ENCODE data around the gene TCF7L2. TPM values are rescaled to one million over a fixed set of nuclear protein-coding genes. Genes with fewer than 3 reads are reported as not detected.

TCF7L2 gene
- total RNA-seq, 1 donor from 2014 or later, result 49.3 TPM

- Mint-ChIP-seq H3K9me3 (ENCODE audit: unreplicated experiment) (no peaks in the 10 kb centered on the region), H3K27me3 (ENCODE audit: unreplicated experiment) (peaks cover 9% of the 10 kb centered on the region), H3K27ac (ENCODE audit: unreplicated experiment) (peak overlapping the region; percentile 61), H3K4me1 (ENCODE audit: unreplicated experiment) (peaks cover 39% of the 10 kb centered on the region), H3K4me3 (ENCODE audit: unreplicated experiment) (no peak overlapping the region), H3K36me3 (ENCODE audit: low read depth, unreplicated experiment) (peaks cover 23% of the 10 kb centered on the region)
- no peak for DNase-seq (ENCODE audit: low spot score)
- TF ChIP-seq, protein P1, sequence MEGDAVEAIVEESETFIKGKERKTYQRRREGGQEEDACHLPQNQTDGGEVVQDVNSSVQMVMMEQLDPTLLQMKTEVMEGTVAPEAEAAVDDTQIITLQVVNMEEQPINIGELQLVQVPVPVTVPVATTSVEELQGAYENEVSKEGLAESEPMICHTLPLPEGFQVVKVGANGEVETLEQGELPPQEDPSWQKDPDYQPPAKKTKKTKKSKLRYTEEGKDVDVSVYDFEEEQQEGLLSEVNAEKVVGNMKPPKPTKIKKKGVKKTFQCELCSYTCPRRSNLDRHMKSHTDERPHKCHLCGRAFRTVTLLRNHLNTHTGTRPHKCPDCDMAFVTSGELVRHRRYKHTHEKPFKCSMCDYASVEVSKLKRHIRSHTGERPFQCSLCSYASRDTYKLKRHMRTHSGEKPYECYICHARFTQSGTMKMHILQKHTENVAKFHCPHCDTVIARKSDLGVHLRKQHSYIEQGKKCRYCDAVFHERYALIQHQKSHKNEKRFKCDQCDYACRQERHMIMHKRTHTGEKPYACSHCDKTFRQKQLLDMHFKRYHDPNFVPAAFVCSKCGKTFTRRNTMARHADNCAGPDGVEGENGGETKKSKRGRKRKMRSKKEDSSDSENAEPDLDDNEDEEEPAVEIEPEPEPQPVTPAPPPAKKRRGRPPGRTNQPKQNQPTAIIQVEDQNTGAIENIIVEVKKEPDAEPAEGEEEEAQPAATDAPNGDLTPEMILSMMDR (IDR thresholded peaks at IDR 0.05; ENCODE audit: unreplicated experiment), result no peak
Observed at GRCh38 chr10:113161066-113161465, 211.0 kb downstream of the TCF7L2 start.

- Mint-ChIP-seq H3K36me3 (ENCODE audit: low read depth, unreplicated experiment) (peaks cover 15% of the 10 kb centered on the region), H3K27ac (ENCODE audit: unreplicated experiment) (peak overlapping the region; percentile 57), H3K4me1 (ENCODE audit: unreplicated experiment) (peaks cover 39% of the 10 kb centered on the region), H3K4me3 (ENCODE audit: unreplicated experiment) (no peak overlapping the region), H3K27me3 (ENCODE audit: unreplicated experiment) (peaks cover 9% of the 10 kb centered on the region), H3K9me3 (ENCODE audit: unreplicated experiment) (no peaks in the 10 kb centered on the region)
- DNase-seq (ENCODE audit: low spot score), result no peak
- TF ChIP-seq, protein P1 (IDR thresholded peaks at IDR 0.05; ENCODE audit: unreplicated experiment), result no peak
Observed at GRCh38 chr10:113162960-113163359, 212.9 kb downstream of the TCF7L2 start.

DNA sequence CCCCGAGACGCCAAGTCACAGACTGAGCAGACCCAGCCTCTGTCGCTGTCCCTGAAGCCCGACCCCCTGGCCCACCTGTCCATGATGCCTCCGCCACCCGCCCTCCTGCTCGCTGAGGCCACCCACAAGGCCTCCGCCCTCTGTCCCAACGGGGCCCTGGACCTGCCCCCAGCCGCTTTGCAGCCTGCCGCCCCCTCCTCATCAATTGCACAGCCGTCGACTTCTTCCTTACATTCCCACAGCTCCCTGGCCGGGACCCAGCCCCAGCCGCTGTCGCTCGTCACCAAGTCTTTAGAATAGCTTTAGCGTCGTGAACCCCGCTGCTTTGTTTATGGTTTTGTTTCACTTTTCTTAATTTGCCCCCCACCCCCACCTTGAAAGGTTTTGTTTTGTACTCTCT, 215.6 kb downstream of the TCF7L2 start:
- no peak for DNase-seq (ENCODE audit: low spot score)
- H3K27ac Mint-ChIP-seq (ENCODE audit: unreplicated experiment), result no peak overlapping the region
- H3K27me3 Mint-ChIP-seq (ENCODE audit: unreplicated experiment), result peaks cover 10% of the 10 kb centered on the region
- TF ChIP-seq, protein P1 (IDR thresholded peaks at IDR 0.05; ENCODE audit: unreplicated experiment), result no peak
- peaks cover 8% of the 10 kb centered on the region for H3K36me3 Mint-ChIP-seq (ENCODE audit: low read depth, unreplicated experiment)
- no peaks in the 10 kb centered on the region for H3K9me3 Mint-ChIP-seq (ENCODE audit: unreplicated experiment)
- H3K4me1 Mint-ChIP-seq (ENCODE audit: unreplicated experiment), result peaks cover 43% of the 10 kb centered on the region
- no peak overlapping the region for H3K4me3 Mint-ChIP-seq (ENCODE audit: unreplicated experiment)

GRCh38 chr10:113167702-113168101, 217.7 kb downstream of the TCF7L2 start:
- DNase-seq (ENCODE audit: low spot score), result no peak
- Mint-ChIP-seq H3K27ac (ENCODE audit: unreplicated experiment) (no peak overlapping the region), H3K27me3 (ENCODE audit: unreplicated experiment) (peaks cover 5% of the 10 kb centered on the region), H3K9me3 (ENCODE audit: unreplicated experiment) (no peaks in the 10 kb centered on the region), H3K4me1 (ENCODE audit: unreplicated experiment) (peaks cover 23% of the 10 kb centered on the region), H3K36me3 (ENCODE audit: low read depth, unreplicated experiment) (no peaks in the 10 kb centered on the region), H3K4me3 (ENCODE audit: unreplicated experiment) (no peak overlapping the region)
- TF ChIP-seq, protein P1 (IDR thresholded peaks at IDR 0.05; ENCODE audit: unreplicated experiment), result no peak

DNA sequence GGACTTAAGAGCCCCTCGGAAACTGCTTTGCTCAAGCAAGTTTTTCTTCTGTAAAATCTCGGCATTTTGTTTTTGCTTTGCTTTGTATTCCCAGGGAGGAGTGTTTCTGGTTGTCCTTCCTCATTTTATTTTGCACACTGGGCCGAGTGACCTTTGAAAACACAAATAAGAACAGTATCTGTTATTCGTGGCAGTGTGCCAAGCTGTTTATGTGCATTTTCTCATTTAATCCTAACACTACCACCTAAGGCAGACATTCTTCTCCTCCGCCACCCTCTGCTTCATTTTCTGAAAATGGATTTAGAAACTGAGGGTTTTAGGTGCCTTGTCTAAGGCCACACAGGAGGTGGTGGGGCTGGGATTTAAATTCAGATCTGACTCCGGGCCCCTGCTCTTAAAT, 218.5 kb downstream of the TCF7L2 start:
- Mint-ChIP-seq H3K4me1 (ENCODE audit: unreplicated experiment) (peaks cover 15% of the 10 kb centered on the region), H3K27ac (ENCODE audit: unreplicated experiment) (peak overlapping the region; percentile 21), H3K4me3 (ENCODE audit: unreplicated experiment) (no peak overlapping the region), H3K27me3 (ENCODE audit: unreplicated experiment) (peaks cover 2% of the 10 kb centered on the region), H3K36me3 (ENCODE audit: low read depth, unreplicated experiment) (no peaks in the 10 kb centered on the region), H3K9me3 (ENCODE audit: unreplicated experiment) (no peaks in the 10 kb centered on the region)
- DNase-seq (ENCODE audit: low spot score), result no peak
- TF ChIP-seq, protein P1 (IDR thresholded peaks at IDR 0.05; ENCODE audit: unreplicated experiment), result no peak
